Inflammatory macrophage treated with lipopolysaccharide for 4 hours (primary cell): Measurements from ENCODE around the gene RGPD8.
A peak's percentile ranks its signal among the peaks of the same experiment; 100 is the strongest.
"Not testable (repeated sequence)": the region's sequence is repeated elsewhere in the genome, so short reads cannot be mapped to it uniquely, and the experiment has no call there.

ENCODE experiments used
- DNase-seq: peaks from one replicate; pipeline ENCODE4 v3.0.0-alpha.2; 2020

Gene RGPD8

GRCh38 chr2:112434890-112435715, 1.7 kb upstream of the RGPD8 start:
- not testable (repeated sequence) for DNase-seq

GRCh38 chr2:112433932-112434730, 686 bp upstream of the RGPD8 start:
- no peak for DNase-seq

- DNase-seq = peak; percentile 47
Observed at GRCh38 chr2:112432735-112433479, 538 bp downstream of the RGPD8 start.

- not testable (repeated sequence) for DNase-seq
Observed at GRCh38 chr2:112432390-112432734, 1.1 kb downstream of the RGPD8 start.

- DNase-seq = not testable (repeated sequence)
Observed at GRCh38 chr2:112431587-112432295, 1.7 kb downstream of the RGPD8 start.

GRCh38 chr2:112424553-112424952, 8.9 kb downstream of the RGPD8 start:
- DNase-seq = not testable (repeated sequence)

- DNase-seq = not testable (repeated sequence)
Observed at GRCh38 chr2:112416860-112417259, 16.6 kb downstream of the RGPD8 start.

GRCh38 chr2:112360055-112360454, 73.4 kb downstream of the RGPD8 start:
- not testable (repeated sequence) for DNase-seq

- not testable (repeated sequence) for DNase-seq
Observed at GRCh38 chr2:112354335-112354734, 79.1 kb downstream of the RGPD8 start.

- DNase-seq = not testable (repeated sequence)
Observed at GRCh38 chr2:112352809-112353603, 80.4 kb downstream of the RGPD8 start.

- DNase-seq = not testable (repeated sequence)
Observed at GRCh38 chr2:112352292-112352691, 81.2 kb downstream of the RGPD8 start.

- no peak for DNase-seq
Observed at GRCh38 chr2:112345030-112346027, 88.1 kb downstream of the RGPD8 start.

GRCh38 chr2:112343827-112344585, 89.4 kb downstream of the RGPD8 start:
- peak; percentile 60 for DNase-seq

GRCh38 chr2:112342067-112342550, 91.3 kb downstream of the RGPD8 start:
- no peak for DNase-seq

- DNase-seq = no peak
Observed at GRCh38 chr2:112340475-112341267, 92.8 kb downstream of the RGPD8 start.

- no peak for DNase-seq
Observed at GRCh38 chr2:112339986-112340385, 93.5 kb downstream of the RGPD8 start.

GRCh38 chr2:112335600-112335999, 97.8 kb downstream of the RGPD8 start:
- DNase-seq = no peak

GRCh38 chr2:112332123-112332696, 101.2 kb downstream of the RGPD8 start:
- DNase-seq = no peak
